HepG2 (cell line): ENCODE results near the gene DNAJB11. TPM values are rescaled to one million over a fixed set of nuclear protein-coding genes. Genes with fewer than 3 reads are reported as not detected.

ENCODE experiments used
- ARID3A ChIP-seq: IDR thresholded peaks from 2 replicates; pipeline ENCODE4 v1.6.1; 2012; ENCODE audit warnings: low read depth, low read length, improper control_type of control experiment
- ARNT ChIP-seq: fragments of 450-650 bp; IDR thresholded peaks from 2 replicates; pipeline ENCODE4 v1.6.1; 2017
- CEBPG ChIP-seq: IDR thresholded peaks from 2 replicates; pipeline ENCODE4 v1.6.1; 2016
- DNMT1 ChIP-seq: sonication (generic); formaldehyde crosslinking; IDR thresholded peaks from 2 replicates; pipeline ENCODE4 v1.5.1; 2020; ENCODE audit warnings: mild to moderate bottlenecking, missing genetic modification reagents
- GABPA ChIP-seq, 2 experiments: IDR thresholded peaks; 2 replicates each; pipeline ENCODE4 v1.6.1; 2011 to 2016; ENCODE audit warnings: low read depth in 2 of 2, low read length in 1 of 2, missing biosample characterization in 1 of 2, missing genetic modification characterization in 1 of 2
- GTF2F1 ChIP-seq: fragments of 150-350 bp; IDR thresholded peaks from 2 replicates; pipeline ENCODE4 v1.6.1; 2014; ENCODE audit warnings: low read length
- HDAC6 ChIP-seq: fragments of 200-600 bp; sonication (generic); IDR thresholded peaks from 2 replicates; pipeline ENCODE4 v1.7.0; 2017; ENCODE audit warnings: mild to moderate bottlenecking, antibody characterized with exemption, low read length, low read depth
- HNF4A ChIP-seq: sonication (generic); formaldehyde crosslinking; IDR thresholded peaks from 2 replicates; pipeline ENCODE4 v1.4.0; 2020; ENCODE audit warnings: missing genetic modification reagents
- HNRNPLL ChIP-seq: fragments of 200-400 bp; formaldehyde crosslinking; IDR thresholded peaks from 2 replicates; pipeline ENCODE4 v1.6.1; 2017; ENCODE audit warnings: mild to moderate bottlenecking, low read depth, low read length; ENCODE audit not compliant: poor library complexity, severe bottlenecking
- KDM3A ChIP-seq: IDR thresholded peaks from 2 replicates; pipeline ENCODE4 v1.6.1; 2018; ENCODE audit warnings: low read depth, missing compliant biosample characterization
- KLF12 ChIP-seq: sonication (generic); formaldehyde crosslinking; IDR thresholded peaks from 2 replicates; pipeline ENCODE4 v1.4.0; 2020; ENCODE audit warnings: missing genetic modification reagents, borderline replicate concordance
- KLF9 ChIP-seq: IDR thresholded peaks from 2 replicates; pipeline ENCODE4 v1.6.1; 2016; ENCODE audit warnings: low read depth
- LBX2 ChIP-seq: sonication (generic); formaldehyde crosslinking; IDR thresholded peaks from 2 replicates; pipeline ENCODE4 v1.5.0; 2020; ENCODE audit warnings: missing genetic modification reagents, mild to moderate bottlenecking, borderline replicate concordance
- MEF2D ChIP-seq: sonication (generic); formaldehyde crosslinking; IDR thresholded peaks from 2 replicates; pipeline ENCODE4 v1.5.1; 2020; ENCODE audit warnings: mild to moderate bottlenecking, missing genetic modification reagents
- MEIS1 ChIP-seq: sonication (generic); formaldehyde crosslinking; IDR thresholded peaks from 2 replicates; pipeline ENCODE4 v1.9.0; 2021; ENCODE audit warnings: mild to moderate bottlenecking, missing genetic modification reagents, moderate library complexity, borderline replicate concordance
- MTA1 ChIP-seq: sonication (generic); formaldehyde crosslinking; IDR thresholded peaks from 2 replicates; pipeline ENCODE4 v1.4.0; 2020; ENCODE audit warnings: missing genetic modification reagents, mild to moderate bottlenecking, borderline replicate concordance
- RNF219 ChIP-seq: sonication (generic); formaldehyde crosslinking; IDR thresholded peaks from 2 replicates; pipeline ENCODE4 v1.5.0; 2020; ENCODE audit warnings: mild to moderate bottlenecking, missing genetic modification reagents
- SMYD3 ChIP-seq: sonication (generic); formaldehyde crosslinking; IDR thresholded peaks from 2 replicates; pipeline ENCODE4 v1.8.1; 2023; ENCODE audit warnings: mild to moderate bottlenecking, missing genetic modification reagents
- ZBTB26 ChIP-seq: IDR thresholded peaks from 2 replicates; pipeline ENCODE4 v1.6.1; 2016; ENCODE audit warnings: missing compliant biosample characterization, missing genetic modification reagents, borderline replicate concordance
- ZFP36L1 ChIP-seq: sonication (generic); formaldehyde crosslinking; IDR thresholded peaks from 2 replicates; pipeline ENCODE4 v1.8.0; 2022; ENCODE audit warnings: mild to moderate bottlenecking, missing genetic modification reagents, moderate library complexity
- ZNF317 ChIP-seq: sonication (generic); formaldehyde crosslinking; IDR thresholded peaks from 2 replicates; pipeline ENCODE4 v1.5.0; 2020; ENCODE audit warnings: mild to moderate bottlenecking, missing genetic modification reagents
- ZNF484 ChIP-seq: sonication (generic); formaldehyde crosslinking; IDR thresholded peaks from 2 replicates; pipeline ENCODE4 v1.5.1; 2020; ENCODE audit warnings: mild to moderate bottlenecking, low read depth, missing genetic modification reagents, borderline replicate concordance
- ZNF644 ChIP-seq: IDR thresholded peaks from 2 replicates; pipeline ENCODE4 v1.6.1; 2016; ENCODE audit warnings: low read depth
- ZNF703 ChIP-seq: sonication (generic); formaldehyde crosslinking; IDR thresholded peaks from 2 replicates; pipeline ENCODE4 v1.5.1; 2020; ENCODE audit warnings: missing genetic modification reagents, mild to moderate bottlenecking, moderate library complexity, borderline replicate concordance
- ZNF773 ChIP-seq: sonication (generic); formaldehyde crosslinking; IDR thresholded peaks from 2 replicates; pipeline ENCODE4 v1.4.0; 2020; ENCODE audit warnings: missing genetic modification reagents, borderline replicate concordance
- ZNF841 ChIP-seq: sonication (generic); formaldehyde crosslinking; IDR thresholded peaks from 2 replicates; pipeline ENCODE4 v1.8.1; 2023; ENCODE audit warnings: missing genetic modification reagents, borderline replicate concordance
- ZSCAN29 ChIP-seq: sonication (generic); formaldehyde crosslinking; conservative IDR thresholded peaks from 2 replicates; pipeline ENCODE4 v1.4.0; 2020; ENCODE audit warnings: mild to moderate bottlenecking, missing genetic modification reagents
- polyA plus RNA-seq, 8 experiments: library from polyadenylated mRNA; depleted of rRNA in 3 of 8; stranded (reverse) in 7 of 8; unstranded in 1 of 8; fragments of >200 nt; fragmentation: Illumina TruSeq in 4 of 8; extraction: Trizol in 4 of 8; gene quantifications; 2 replicates each; pipeline versions ENCODE4 v1.2.1 to v1.2.3, GENCODE V29; 2011 to 2016; ENCODE audit warnings: low read depth in 4 of 8, missing spikeins in 1 of 8, mixed read lengths in 1 of 8; ENCODE audit not compliant: insufficient read depth in 1 of 8
- total RNA-seq, 5 experiments: library from RNA; depleted of rRNA; stranded (reverse); fragments of >200 nt; fragmentation: Illumina TruSeq; extraction: Trizol; gene quantifications; 2 replicates each; pipeline ENCODE4 v1.2.3, GENCODE V29; 2016; ENCODE audit warnings: low read depth in 1 of 5

Gene DNAJB11
- total and polyA plus RNA-seq, 2 of the 13 experiments (the other 11 are each of a cell fraction or from before 2014, with no cell fraction given), result 41.0 to 132 TPM

GRCh38 chr3:186618318-186618938 lies 47.9 kb downstream of the DNAJB11 start (continued):
- TF ChIP-seq ARID3A, result no peak
- TF ChIP-seq RNF219 (CRISPR knock-in tag), result no peak
- no peak for TF ChIP-seq DNMT1 (CRISPR knock-in tag)
- peak; percentile 77 for TF ChIP-seq ZNF841 (CRISPR knock-in tag)
- no peak for TF ChIP-seq LBX2 (CRISPR knock-in tag)
- peak; percentile 64; the same call in 1 of the 2 replicates for TF ChIP-seq ZFP36L1 (CRISPR knock-in tag)
- no peak for TF ChIP-seq ZNF703 (CRISPR knock-in tag)
- TF ChIP-seq ZNF484 (CRISPR knock-in tag), result no peak
- no peak for TF ChIP-seq GTF2F1
- TF ChIP-seq ZNF773 (CRISPR knock-in tag), result no peak
- no peak for TF ChIP-seq ZNF644
- no peak for TF ChIP-seq KLF9
- TF ChIP-seq ARNT, result no peak
- TF ChIP-seq KLF12, result no peak; the same call in 1 of the 2 replicates
- TF ChIP-seq MEIS1, result peak; percentile 39; the same call in 1 of the 2 replicates
- no peak for TF ChIP-seq HNRNPLL
- no peak for TF ChIP-seq GABPA (IDR thresholded peaks at IDR 0.05; ENCODE audit: low read depth, low read length)
- no peak for TF ChIP-seq GABPA (CRISPR knock-in tag; IDR thresholded peaks at IDR 0.05; ENCODE audit: low read depth)
- TF ChIP-seq MEF2D (CRISPR knock-in tag), result no peak
- no peak for TF ChIP-seq ZSCAN29 (CRISPR knock-in tag)
- no peak for TF ChIP-seq ZBTB26 (CRISPR knock-in tag)
- TF ChIP-seq HNF4A, result no peak
- no peak; the same call in 1 of the 2 replicates for TF ChIP-seq CEBPG (CRISPR knock-in tag)
- TF ChIP-seq KDM3A (CRISPR knock-in tag), result no peak
- no peak for TF ChIP-seq HDAC6
- no peak for TF ChIP-seq ZNF317 (CRISPR knock-in tag)
- TF ChIP-seq SMYD3 (CRISPR knock-in tag), result no peak; the same call in 1 of the 2 replicates
- no peak for TF ChIP-seq MTA1 (CRISPR knock-in tag)
